Measurements from ENCODE around the gene DDX47. TPM values are rescaled to one million over a fixed set of nuclear protein-coding genes. Genes with fewer than 3 reads are reported as not detected.
A peak's percentile ranks its signal among the peaks of the same experiment; 100 is the strongest.
"Not testable (repeated sequence)": the region's sequence is repeated elsewhere in the genome, so short reads cannot be mapped to it uniquely, and the experiment has no call there.

DDX47 gene
- total and polyA plus RNA-seq, 2 donors (not counting 1 experiment from before 2014, with no cell fraction given): 50.1 to 93.7 TPM

DNA sequence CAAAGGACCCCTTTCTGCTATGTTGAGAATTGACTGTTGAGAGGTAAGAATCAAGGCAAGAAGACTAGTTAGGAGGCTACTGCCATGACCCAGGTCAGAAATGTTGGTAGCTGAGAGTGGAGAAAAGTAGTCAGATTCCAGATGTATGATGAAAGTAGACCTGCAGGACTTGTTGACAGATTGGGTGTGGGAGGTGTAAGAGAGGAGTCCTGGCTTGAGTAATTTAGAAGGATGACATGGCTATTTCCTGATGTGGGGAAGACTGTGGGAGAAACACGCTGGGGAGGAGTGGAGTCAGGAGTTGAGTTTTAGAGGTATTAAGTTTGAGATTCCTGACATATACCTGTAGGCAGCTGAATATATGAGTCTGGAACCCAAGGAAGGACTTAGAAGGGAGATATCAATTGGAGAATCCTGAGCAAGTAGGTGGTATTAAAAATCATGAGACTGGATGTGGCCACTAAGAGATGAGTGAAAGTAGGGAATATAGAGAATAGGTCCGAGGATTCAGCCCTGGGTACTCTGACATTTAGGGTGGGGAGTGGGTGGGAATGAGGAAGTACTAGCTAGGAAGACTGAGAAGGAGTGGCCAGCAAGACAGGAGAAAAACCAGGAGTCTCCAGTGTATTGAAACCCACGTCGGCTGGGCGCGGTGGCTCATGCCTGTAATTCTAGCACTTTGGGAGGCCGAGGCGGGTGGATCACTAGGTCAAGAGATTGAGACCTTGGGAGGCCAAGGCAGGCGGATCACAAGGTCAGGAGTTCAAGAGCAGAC, 12.6 kb upstream of the DDX47 start:
- Histone ChIP-seq H3K9ac (ENCODE audit: low read length) (no peak overlapping the region), H3K4me1 (ENCODE audit: control insufficient read depth in 2 of 2, insufficient read depth in 2 of 2, low read length in 2 of 2) (peaks cover 6 to 20% of the 10 kb centered on the region in 2 donors), H4K20me1 (ENCODE audit: control insufficient read depth, insufficient read depth, low read length, poor library complexity, severe bottlenecking) (no peaks in the 10 kb centered on the region), H3K27me3 (replicated peaks in 1 of 4; ENCODE audit: control extremely low read depth in 1 of 4, control insufficient read depth in 3 of 4, insufficient read depth in 4 of 4, low read length in 3 of 4) (no peaks in the 10 kb centered on the region), H2AFZ (ENCODE audit: insufficient read depth, low read depth, low read length, poor library complexity, severe bottlenecking) (no peak overlapping the region), H3K9me3 (ENCODE audit: control extremely low read depth in 1 of 3, control insufficient read depth in 2 of 3, insufficient read depth in 1 of 3, low read length in 2 of 3) (no peaks in the 10 kb centered on the region), H3K27ac (ENCODE audit: low read length in 2 of 2) (no peak overlapping the region), H3K79me2 (ENCODE audit: control insufficient read depth, insufficient read depth, low read length) (no peaks in the 10 kb centered on the region), H3K4me3 (ENCODE audit: control extremely low read depth in 1 of 5, extremely low read depth in 1 of 5, insufficient read depth in 1 of 5, low read depth in 2 of 5, low read length in 4 of 5) (no peak overlapping the region), H3K4me2 (replicated peaks; ENCODE audit: low read depth, low read length, poor library complexity, severe bottlenecking) (no peak overlapping the region), H3K36me3 (replicated peaks in 1 of 2; ENCODE audit: control extremely low read depth in 1 of 2, control insufficient read depth in 1 of 2, extremely low read depth in 1 of 2, insufficient read depth in 2 of 2, low read length in 1 of 2) (no peaks in the 10 kb centered on the region)
- TF ChIP-seq, protein P1, sequence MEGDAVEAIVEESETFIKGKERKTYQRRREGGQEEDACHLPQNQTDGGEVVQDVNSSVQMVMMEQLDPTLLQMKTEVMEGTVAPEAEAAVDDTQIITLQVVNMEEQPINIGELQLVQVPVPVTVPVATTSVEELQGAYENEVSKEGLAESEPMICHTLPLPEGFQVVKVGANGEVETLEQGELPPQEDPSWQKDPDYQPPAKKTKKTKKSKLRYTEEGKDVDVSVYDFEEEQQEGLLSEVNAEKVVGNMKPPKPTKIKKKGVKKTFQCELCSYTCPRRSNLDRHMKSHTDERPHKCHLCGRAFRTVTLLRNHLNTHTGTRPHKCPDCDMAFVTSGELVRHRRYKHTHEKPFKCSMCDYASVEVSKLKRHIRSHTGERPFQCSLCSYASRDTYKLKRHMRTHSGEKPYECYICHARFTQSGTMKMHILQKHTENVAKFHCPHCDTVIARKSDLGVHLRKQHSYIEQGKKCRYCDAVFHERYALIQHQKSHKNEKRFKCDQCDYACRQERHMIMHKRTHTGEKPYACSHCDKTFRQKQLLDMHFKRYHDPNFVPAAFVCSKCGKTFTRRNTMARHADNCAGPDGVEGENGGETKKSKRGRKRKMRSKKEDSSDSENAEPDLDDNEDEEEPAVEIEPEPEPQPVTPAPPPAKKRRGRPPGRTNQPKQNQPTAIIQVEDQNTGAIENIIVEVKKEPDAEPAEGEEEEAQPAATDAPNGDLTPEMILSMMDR (IDR thresholded peaks at IDR 0.05): no peak
- no peak for TF ChIP-seq EZH2 (IDR thresholded peaks at IDR 0.05; ENCODE audit: borderline replicate concordance, insufficient read depth, low read depth, low read length, poor library complexity, severe bottlenecking)
- ChIA-PET POLR2A (no interaction called here), CTCF (interaction anchor here (0.7 to 4.6 kb wide), 4 partner anchors 8 to 21 kb away, joined by 3 to 25 read pairs (median 4); no protein-coding TSS in a partner anchor)
- Mint-ChIP-seq H3K9me3 (ENCODE audit: insufficient read depth) (no peaks in the 10 kb centered on the region), H3K4me3 (no peak overlapping the region), H3K4me1 (peaks cover 37% of the 10 kb centered on the region), H3K27me3 (no peaks in the 10 kb centered on the region), H3K27ac (peak overlapping the region; percentile 46)
- DNase-seq: no peak
- ATAC-seq (ENCODE audit: low read depth): no peak
- WGBS (ENCODE audit: insufficient coverage): 85% methylated on average over 9 of the region's 9 CpGs
- intact Hi-C loops (cut with micrococcal nuclease): loop anchor here (10.0 kb wide), 1 partner anchor 1354 kb away; no protein-coding TSS in a partner anchor

GRCh38 chr12:12801656-12802055, 11.5 kb upstream of the DDX47 start:
- H3K4me1 ChIP-seq (ENCODE audit: control insufficient read depth in 2 of 2, insufficient read depth in 2 of 2, low read length in 2 of 2): peaks cover 9 to 29% of the 10 kb centered on the region in 2 donors
- H3K9me3 ChIP-seq (ENCODE audit: control extremely low read depth in 1 of 3, control insufficient read depth in 2 of 3, insufficient read depth in 1 of 3, low read length in 2 of 3); H3K4me3 ChIP-seq (ENCODE audit: control extremely low read depth in 1 of 5, extremely low read depth in 1 of 5, insufficient read depth in 1 of 5, low read depth in 2 of 5, low read length in 4 of 5); H2AFZ ChIP-seq (ENCODE audit: insufficient read depth, low read depth, low read length, poor library complexity, severe bottlenecking); H3K79me2 ChIP-seq (ENCODE audit: control insufficient read depth, insufficient read depth, low read length); H3K36me3 ChIP-seq (replicated peaks in 1 of 2; ENCODE audit: control extremely low read depth in 1 of 2, control insufficient read depth in 1 of 2, extremely low read depth in 1 of 2, insufficient read depth in 2 of 2, low read length in 1 of 2); H3K9me3 Mint-ChIP-seq (ENCODE audit: insufficient read depth); H3K9ac ChIP-seq (ENCODE audit: low read length); H3K27me3 ChIP-seq (replicated peaks in 1 of 4; ENCODE audit: control extremely low read depth in 1 of 4, control insufficient read depth in 3 of 4, insufficient read depth in 4 of 4, low read length in 3 of 4); H3K27me3 Mint-ChIP-seq; H3K4me2 ChIP-seq (replicated peaks; ENCODE audit: low read depth, low read length, poor library complexity, severe bottlenecking); H4K20me1 ChIP-seq (ENCODE audit: control insufficient read depth, insufficient read depth, low read length, poor library complexity, severe bottlenecking); H3K27ac ChIP-seq (ENCODE audit: low read length in 2 of 2); DNase-seq: not testable (repeated sequence)
- intact Hi-C loops (cut with micrococcal nuclease): loop anchor here (10.0 kb wide), 1 partner anchor 1353 kb away; no protein-coding TSS in a partner anchor
- ATAC-seq (ENCODE audit: low read depth): peak; percentile 32
- peaks cover 45% of the 10 kb centered on the region for H3K4me1 Mint-ChIP-seq
- peak overlapping the region; percentile 83 for H3K27ac Mint-ChIP-seq
- POLR2A ChIA-PET: interaction anchor here (0.7 kb wide), 1 partner anchor 11 kb away, joined by 3 read pairs; no protein-coding TSS in a partner anchor
- WGBS (ENCODE audit: insufficient coverage): no CpG with 5 or more reads among the region's 4 CpGs
- peak overlapping the region; percentile 44 for H3K4me3 Mint-ChIP-seq
- CTCF ChIA-PET: interaction anchor here (0.6 to 6.7 kb wide), 3 partner anchors 9 to 104 kb away, joined by 3 to 71 read pairs (median 4); no protein-coding TSS in a partner anchor

Data from B cell (primary cell).